Mesenchymal stem cell (in vitro differentiated cells and primary cell): ENCODE results near the gene ITSN1.

Source experiments
- DNase-seq: peaks from one replicate; pipeline ENCODE4 v3.0.0-alpha.2; 2013
- H2AFZ ChIP-seq: one replicate; pipeline ENCODE4 v1.6.1; 2013; ENCODE audit warnings: low read depth, mild to moderate bottlenecking, control low read depth, inconsistent platforms, low read length, moderate library complexity
- H2AK5ac ChIP-seq: 2 replicates; pipeline ENCODE4 v1.6.1; 2013; ENCODE audit warnings: low read length, moderate library complexity, mild to moderate bottlenecking, inconsistent platforms; ENCODE audit not compliant: severe bottlenecking
- H2BK120ac ChIP-seq: one replicate; pipeline ENCODE4 v1.6.1; 2013; ENCODE audit warnings: low read depth, mild to moderate bottlenecking, inconsistent platforms, low read length, moderate library complexity
- H2BK12ac ChIP-seq, 2 experiments: one replicate each; pipeline ENCODE4 v1.6.1; 2013; ENCODE audit warnings: inconsistent platforms in 2 of 2, low read length in 2 of 2, mild to moderate bottlenecking in 2 of 2, moderate library complexity in 2 of 2, control low read depth in 1 of 2
- H2BK15ac ChIP-seq: one replicate; pipeline ENCODE4 v1.6.1; 2013; ENCODE audit warnings: mild to moderate bottlenecking, low read depth, inconsistent platforms; ENCODE audit not compliant: poor library complexity, severe bottlenecking
- H2BK5ac ChIP-seq: 2 replicates; pipeline ENCODE4 v1.6.1; 2013; ENCODE audit warnings: low read depth, mild to moderate bottlenecking, low read length, control low read depth, inconsistent platforms; ENCODE audit not compliant: poor library complexity, severe bottlenecking
- H3K14ac ChIP-seq, 2 experiments: one replicate each; pipeline ENCODE4 v1.6.1; 2013; ENCODE audit warnings: inconsistent platforms in 2 of 2, low read length in 2 of 2, control low read depth in 1 of 2, mild to moderate bottlenecking in 1 of 2, moderate library complexity in 1 of 2
- H3K18ac ChIP-seq, 2 experiments: one replicate each; pipeline ENCODE4 v1.6.1; 2013; ENCODE audit warnings: inconsistent platforms in 2 of 2, low read length in 2 of 2, control low read depth in 1 of 2, low read depth in 1 of 2, mild to moderate bottlenecking in 1 of 2
- H3K23ac ChIP-seq, 2 experiments: one replicate each; pipeline ENCODE4 v1.6.1; 2013; ENCODE audit warnings: inconsistent platforms in 2 of 2, low read length in 2 of 2, mild to moderate bottlenecking in 2 of 2, moderate library complexity in 2 of 2, control low read depth in 1 of 2
- H3K27ac ChIP-seq: 2 replicates; pipeline ENCODE4 v1.5.1; 2013; ENCODE audit warnings: mild to moderate bottlenecking, moderate library complexity, low read length, control low read depth, inconsistent platforms; ENCODE audit not compliant: poor library complexity, severe bottlenecking
- H3K27me3 ChIP-seq, 2 experiments: 2 replicates each; pipeline versions ENCODE4 v1.6.1 to v1.7.0; 2013; ENCODE audit warnings: low read length in 2 of 2, mild to moderate bottlenecking in 2 of 2, moderate library complexity in 2 of 2, control low read depth in 1 of 2, inconsistent platforms in 1 of 2; ENCODE audit not compliant: control insufficient read depth in 1 of 2, insufficient read depth in 1 of 2
- H3K36me3 ChIP-seq, 2 experiments: 2 replicates each; pipeline versions ENCODE4 v1.6.1 to v1.7.0; 2013; ENCODE audit warnings: low read length in 2 of 2, control low read depth in 1 of 2, inconsistent platforms in 1 of 2, low read depth in 1 of 2, mild to moderate bottlenecking in 1 of 2; ENCODE audit not compliant: insufficient read depth in 2 of 2, control insufficient read depth in 1 of 2
- H3K4ac ChIP-seq, 2 experiments: one replicate each; pipeline ENCODE4 v1.6.1; 2013; ENCODE audit warnings: inconsistent platforms in 2 of 2, low read length in 2 of 2, mild to moderate bottlenecking in 2 of 2, moderate library complexity in 2 of 2, control low read depth in 1 of 2, low read depth in 1 of 2
- H3K4me1 ChIP-seq: 2 replicates; pipeline ENCODE4 v1.6.1; 2013; ENCODE audit warnings: low read depth, low read length, control low read depth; ENCODE audit not compliant: control insufficient read depth, insufficient read depth
- H3K4me2 ChIP-seq: 2 replicates; pipeline ENCODE4 v1.6.1; 2013; ENCODE audit warnings: low read length, mild to moderate bottlenecking, inconsistent platforms; ENCODE audit not compliant: poor library complexity, severe bottlenecking
- H3K4me3 ChIP-seq, 2 experiments: 2 replicates each; pipeline versions ENCODE4 v1.5.1 to v1.7.0; 2013; ENCODE audit warnings: low read length in 2 of 2, mild to moderate bottlenecking in 2 of 2, control low read depth in 1 of 2, low read depth in 1 of 2; ENCODE audit not compliant: insufficient read depth in 1 of 2
- H3K79me1 ChIP-seq: replicated peaks from 2 replicates; pipeline ENCODE4 v1.6.1; 2013; ENCODE audit warnings: mild to moderate bottlenecking, control low read depth, low read length, inconsistent platforms; ENCODE audit not compliant: poor library complexity, severe bottlenecking
- H3K9ac ChIP-seq: 2 replicates; pipeline ENCODE4 v1.7.0; 2013; ENCODE audit warnings: mild to moderate bottlenecking, low read length, moderate library complexity
- H3K9me3 ChIP-seq: 2 replicates; pipeline ENCODE4 v1.7.0; 2013; ENCODE audit warnings: mild to moderate bottlenecking, low read length; ENCODE audit not compliant: control insufficient read depth
- H4K8ac ChIP-seq: one replicate; pipeline ENCODE4 v1.6.1; 2013; ENCODE audit warnings: inconsistent platforms, mild to moderate bottlenecking, low read length, moderate library complexity
- H4K91ac ChIP-seq: one replicate; pipeline ENCODE4 v1.6.1; 2013; ENCODE audit warnings: mild to moderate bottlenecking, low read length, inconsistent platforms
- WGBS: methylation state at CpG from one replicate; pipeline ENCODE4 v1.1.7; 2013; ENCODE audit warnings: mixed read lengths; 5-methylcytosine and 5-hydroxymethylcytosine counted together

Gene ITSN1

DNA sequence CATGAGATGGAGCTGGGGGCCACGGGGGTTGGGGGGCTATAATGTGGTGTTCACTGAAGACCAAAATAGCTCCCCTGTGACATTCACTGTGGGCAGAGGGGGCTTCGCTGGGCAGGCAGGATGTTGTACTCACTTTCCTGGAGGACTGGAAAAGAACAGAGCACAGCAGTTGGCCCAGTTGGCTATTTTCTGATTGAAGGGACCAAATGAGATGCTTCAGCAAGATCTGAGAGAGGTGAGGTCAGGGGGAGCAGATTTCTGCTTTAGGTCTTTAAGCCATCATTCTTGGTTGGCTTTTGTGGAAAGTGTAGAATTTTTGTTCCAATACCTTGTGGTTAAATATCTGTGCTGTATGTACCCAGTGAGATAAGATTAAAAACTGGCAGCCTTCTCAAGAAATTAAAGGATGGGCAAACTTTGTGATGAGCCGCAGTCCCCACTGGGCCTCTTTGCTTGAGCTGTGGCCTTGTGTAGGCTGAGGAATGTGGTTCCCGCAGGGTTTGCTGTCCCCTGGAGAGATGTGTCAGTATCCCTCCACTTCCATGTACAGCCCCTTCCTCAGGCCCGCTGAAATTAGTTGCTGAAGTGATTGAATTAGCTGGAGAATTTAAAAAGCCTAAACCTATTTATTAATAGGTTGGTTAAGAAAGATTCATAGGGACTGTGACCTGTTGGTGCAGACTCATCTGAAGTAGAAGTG, 192.7 kb downstream of the ITSN1 start:
- H3K4me3 ChIP-seq, result no peak overlapping the region
- no peak overlapping the region for H2BK15ac ChIP-seq
- no peak overlapping the region for H3K4ac ChIP-seq
- no peak for DNase-seq
- H3K4me1 ChIP-seq, result peaks cover 13% of the 10 kb centered on the region
- no peak overlapping the region for H3K18ac ChIP-seq
- H3K79me1 ChIP-seq, result peaks cover 17% of the 10 kb centered on the region
- H2BK120ac ChIP-seq, result no peak overlapping the region
- no peak overlapping the region for H2BK5ac ChIP-seq
- H3K4me2 ChIP-seq, result no peak overlapping the region
- H4K8ac ChIP-seq, result no peak overlapping the region
- H3K14ac ChIP-seq, result no peak overlapping the region
- H4K91ac ChIP-seq, result no peak overlapping the region
- no peaks in the 10 kb centered on the region for H3K9me3 ChIP-seq
- peaks cover 41 to 85% of the 10 kb centered on the region in 2 experiments for H3K36me3 ChIP-seq
- no peak overlapping the region for H2BK12ac ChIP-seq
- H2AFZ ChIP-seq, result no peak overlapping the region
- H2AK5ac ChIP-seq, result no peak overlapping the region
- WGBS, result 97% methylated on average over 3 of the region's 5 CpGs
- peak overlapping the region; percentile 30 for H3K27ac ChIP-seq
- H3K23ac ChIP-seq, result no peak overlapping the region
- no peaks in the 10 kb centered on the region for H3K27me3 ChIP-seq
- no peak overlapping the region for H3K9ac ChIP-seq

DNA sequence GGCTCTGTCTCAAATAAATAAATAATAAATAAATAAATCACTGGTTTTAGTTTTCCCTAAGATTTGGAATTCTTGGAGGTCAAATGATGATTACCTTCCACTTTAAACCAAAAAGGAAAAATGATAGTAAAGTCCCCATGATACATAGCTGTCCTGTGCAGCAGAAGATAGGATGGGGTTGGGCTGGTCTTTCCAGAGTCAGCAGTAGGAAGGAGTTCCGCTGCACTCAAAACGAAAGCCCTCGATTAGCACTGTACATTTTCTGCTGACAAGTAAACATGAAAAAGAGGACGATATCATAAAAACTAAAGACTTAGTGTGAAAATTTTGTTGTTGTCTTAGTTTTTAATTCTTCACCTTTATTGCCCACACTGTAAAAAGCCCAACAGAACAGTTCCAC, 193.6 kb downstream of the ITSN1 start:
- no peak overlapping the region for H3K14ac ChIP-seq
- peaks cover 15% of the 10 kb centered on the region for H3K79me1 ChIP-seq
- DNase-seq, result no peak
- no peak overlapping the region for H4K91ac ChIP-seq
- no peak overlapping the region for H2BK15ac ChIP-seq
- H2BK120ac ChIP-seq, result no peak overlapping the region
- H3K9me3 ChIP-seq, result no peaks in the 10 kb centered on the region
- H2BK5ac ChIP-seq, result no peak overlapping the region
- H3K4me1 ChIP-seq, result peaks cover 13% of the 10 kb centered on the region
- 96% methylated on average over 3 of the region's 4 CpGs for WGBS
- no peak overlapping the region for H3K4me3 ChIP-seq
- no peak overlapping the region for H2BK12ac ChIP-seq
- no peak overlapping the region for H3K18ac ChIP-seq
- H3K27ac ChIP-seq, result no peak overlapping the region
- no peak overlapping the region for H3K4ac ChIP-seq
- H2AK5ac ChIP-seq, result no peak overlapping the region
- H3K27me3 ChIP-seq, result no peaks in the 10 kb centered on the region
- no peak overlapping the region for H4K8ac ChIP-seq
- H3K9ac ChIP-seq, result no peak overlapping the region
- no peak overlapping the region for H3K23ac ChIP-seq
- peaks cover 35 to 75% of the 10 kb centered on the region in 2 experiments for H3K36me3 ChIP-seq
- H2AFZ ChIP-seq, result no peak overlapping the region
- no peak overlapping the region for H3K4me2 ChIP-seq

- peaks cover 13% of the 10 kb centered on the region for H3K4me1 ChIP-seq
Observed at GRCh38 chr21:33836408-33836807, 194.1 kb downstream of the ITSN1 start.

DNA sequence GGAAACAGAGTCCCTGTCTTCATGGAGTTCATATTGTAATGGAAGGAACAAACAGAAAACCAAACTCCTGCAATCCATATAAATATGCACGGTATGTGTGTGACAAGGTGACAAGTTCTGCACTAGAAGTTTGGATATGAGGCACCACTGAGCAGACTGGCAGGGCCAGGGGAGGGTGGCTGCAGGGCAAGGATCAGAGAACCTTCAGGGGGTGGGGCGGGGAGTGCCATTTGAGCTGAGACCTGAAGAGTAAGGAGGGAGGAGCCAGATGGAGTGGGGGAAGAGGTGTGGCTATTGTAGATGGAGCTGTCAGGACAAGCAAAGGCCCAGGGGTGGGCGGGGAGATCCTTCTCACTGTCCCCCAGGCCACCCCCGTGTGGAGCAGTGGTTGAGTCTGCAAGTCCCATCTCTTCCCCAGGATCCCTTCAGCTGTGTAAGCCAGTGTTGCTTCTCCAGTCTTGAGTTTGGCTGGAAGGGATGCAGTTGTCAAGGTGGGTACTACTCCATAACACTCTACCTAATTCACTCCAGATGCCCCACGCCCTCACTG, 196.9 kb downstream of the ITSN1 start:
- H2AK5ac ChIP-seq, result no peak overlapping the region
- H3K4me1 ChIP-seq, result peaks cover 13% of the 10 kb centered on the region
- H4K91ac ChIP-seq, result no peak overlapping the region
- H3K79me1 ChIP-seq, result peaks cover 10% of the 10 kb centered on the region
- H2BK15ac ChIP-seq, result no peak overlapping the region
- no peak overlapping the region for H3K18ac ChIP-seq
- H2BK12ac ChIP-seq, result no peak overlapping the region
- H4K8ac ChIP-seq, result no peak overlapping the region
- no peaks in the 10 kb centered on the region for H3K9me3 ChIP-seq
- no peak overlapping the region for H3K4ac ChIP-seq
- H2BK120ac ChIP-seq, result no peak overlapping the region
- WGBS, result 95% methylated on average over 4 of the region's 5 CpGs
- H2BK5ac ChIP-seq, result no peak overlapping the region
- H3K4me3 ChIP-seq, result no peak overlapping the region
- H3K9ac ChIP-seq, result no peak overlapping the region
- H3K36me3 ChIP-seq, result peaks cover 23 to 47% of the 10 kb centered on the region in 2 experiments
- H3K23ac ChIP-seq, result no peak overlapping the region
- no peak overlapping the region for H3K4me2 ChIP-seq
- no peak overlapping the region for H3K14ac ChIP-seq
- H3K27me3 ChIP-seq, result no peaks in the 10 kb centered on the region
- DNase-seq, result no peak
- H2AFZ ChIP-seq, result no peak overlapping the region
- H3K27ac ChIP-seq, result no peak overlapping the region

More at GRCh38 chr21:33836408-33836807, 194.1 kb downstream of the ITSN1 start:
- Histone ChIP-seq H3K79me1 (peaks cover 15% of the 10 kb centered on the region), H3K27me3 (no peaks in the 10 kb centered on the region), H3K4me3 (no peak overlapping the region), H3K18ac (no peak overlapping the region), H3K9ac (no peak overlapping the region), H3K36me3 (peaks cover 30 to 71% of the 10 kb centered on the region in 2 experiments), H3K9me3 (no peaks in the 10 kb centered on the region), H4K91ac (no peak overlapping the region), H3K4me2 (no peak overlapping the region), H2AK5ac (no peak overlapping the region), H3K14ac (no peak overlapping the region), H2AFZ (no peak overlapping the region), H4K8ac (no peak overlapping the region), H2BK12ac (no peak overlapping the region), H2BK5ac (no peak overlapping the region), H3K27ac (no peak overlapping the region), H2BK15ac (no peak overlapping the region), H2BK120ac (no peak overlapping the region), H3K4ac (no peak overlapping the region), H3K23ac (no peak overlapping the region)
- no peak for DNase-seq
- 97% methylated on average over 9 of the region's 11 CpGs for WGBS
